ENCODE results near the gene SRBD1. TPM values are rescaled to one million over a fixed set of nuclear protein-coding genes. Genes with fewer than 3 reads are reported as not detected.

Gene SRBD1
- total RNA-seq, 1 donor from 2014 or later = 11.2 TPM

- H3K4me1 Mint-ChIP-seq (ENCODE audit: low read depth) = peaks cover 78% of the 10 kb centered on the region
- no peak for DNase-seq (ENCODE audit: low spot score)
- no peak overlapping the region for H3K4me3 Mint-ChIP-seq (ENCODE audit: unreplicated experiment)
- H3K27ac Mint-ChIP-seq (ENCODE audit: unreplicated experiment) = peak overlapping the region; percentile 75
- no peaks in the 10 kb centered on the region for H3K27me3 Mint-ChIP-seq (ENCODE audit: low read depth)
- H3K9me3 Mint-ChIP-seq (ENCODE audit: low read depth) = peaks cover 7% of the 10 kb centered on the region
- TF ChIP-seq, protein P1, sequence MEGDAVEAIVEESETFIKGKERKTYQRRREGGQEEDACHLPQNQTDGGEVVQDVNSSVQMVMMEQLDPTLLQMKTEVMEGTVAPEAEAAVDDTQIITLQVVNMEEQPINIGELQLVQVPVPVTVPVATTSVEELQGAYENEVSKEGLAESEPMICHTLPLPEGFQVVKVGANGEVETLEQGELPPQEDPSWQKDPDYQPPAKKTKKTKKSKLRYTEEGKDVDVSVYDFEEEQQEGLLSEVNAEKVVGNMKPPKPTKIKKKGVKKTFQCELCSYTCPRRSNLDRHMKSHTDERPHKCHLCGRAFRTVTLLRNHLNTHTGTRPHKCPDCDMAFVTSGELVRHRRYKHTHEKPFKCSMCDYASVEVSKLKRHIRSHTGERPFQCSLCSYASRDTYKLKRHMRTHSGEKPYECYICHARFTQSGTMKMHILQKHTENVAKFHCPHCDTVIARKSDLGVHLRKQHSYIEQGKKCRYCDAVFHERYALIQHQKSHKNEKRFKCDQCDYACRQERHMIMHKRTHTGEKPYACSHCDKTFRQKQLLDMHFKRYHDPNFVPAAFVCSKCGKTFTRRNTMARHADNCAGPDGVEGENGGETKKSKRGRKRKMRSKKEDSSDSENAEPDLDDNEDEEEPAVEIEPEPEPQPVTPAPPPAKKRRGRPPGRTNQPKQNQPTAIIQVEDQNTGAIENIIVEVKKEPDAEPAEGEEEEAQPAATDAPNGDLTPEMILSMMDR (IDR thresholded peaks at IDR 0.05) = no peak
- peaks cover 3% of the 10 kb centered on the region for H3K36me3 Mint-ChIP-seq (ENCODE audit: low read depth)
Measured at GRCh38 chr2:45441571-45441970, 169.5 kb downstream of the SRBD1 start.

DNA sequence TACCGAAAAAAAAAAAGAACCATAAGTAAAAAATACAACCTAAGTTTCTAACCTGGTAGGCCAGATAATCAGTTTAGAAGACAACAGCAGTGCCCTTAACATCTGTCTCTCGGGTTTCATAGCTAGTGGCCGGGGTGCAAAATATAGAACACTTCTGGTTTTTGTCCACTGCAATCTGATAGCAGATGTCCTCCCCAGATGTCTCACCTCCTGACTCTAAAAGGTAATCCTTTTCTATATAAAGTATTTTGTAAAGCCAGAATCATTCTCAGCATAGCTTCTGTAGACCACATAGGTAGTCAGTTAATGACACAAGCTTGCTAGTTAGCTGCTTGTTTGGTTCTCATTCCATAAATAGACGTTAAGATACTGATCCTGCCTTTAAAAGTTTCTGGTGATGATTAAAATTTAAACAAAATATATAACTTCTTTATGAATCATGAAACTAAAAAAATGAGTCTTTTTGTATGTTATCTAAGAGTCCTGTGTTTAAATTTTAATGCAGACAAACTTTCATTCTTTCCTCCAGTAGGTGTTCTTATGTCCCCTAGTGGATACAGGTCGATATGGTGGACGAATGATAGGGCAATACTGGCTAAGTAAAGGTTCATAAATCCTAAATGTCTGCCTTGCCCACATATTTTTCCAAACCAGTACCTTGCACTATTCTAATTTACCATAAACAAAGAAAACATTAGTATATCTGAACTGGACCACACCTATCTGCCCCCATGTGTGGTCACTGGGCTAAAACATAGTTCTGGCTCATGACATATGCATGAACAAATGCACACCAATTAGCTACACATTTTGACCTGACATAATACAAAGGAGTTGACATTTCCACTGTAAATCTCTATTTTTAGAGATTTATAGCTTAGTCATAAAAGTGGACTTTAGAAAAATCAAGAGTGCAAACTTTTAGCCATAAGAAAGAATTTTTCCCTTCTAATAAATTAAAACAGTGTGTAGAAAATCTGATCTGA lies 171.0 kb downstream of the SRBD1 start:
- Mint-ChIP-seq H3K27ac (ENCODE audit: unreplicated experiment) (peak overlapping the region; percentile 89), H3K4me3 (ENCODE audit: unreplicated experiment) (no peak overlapping the region)

DNA sequence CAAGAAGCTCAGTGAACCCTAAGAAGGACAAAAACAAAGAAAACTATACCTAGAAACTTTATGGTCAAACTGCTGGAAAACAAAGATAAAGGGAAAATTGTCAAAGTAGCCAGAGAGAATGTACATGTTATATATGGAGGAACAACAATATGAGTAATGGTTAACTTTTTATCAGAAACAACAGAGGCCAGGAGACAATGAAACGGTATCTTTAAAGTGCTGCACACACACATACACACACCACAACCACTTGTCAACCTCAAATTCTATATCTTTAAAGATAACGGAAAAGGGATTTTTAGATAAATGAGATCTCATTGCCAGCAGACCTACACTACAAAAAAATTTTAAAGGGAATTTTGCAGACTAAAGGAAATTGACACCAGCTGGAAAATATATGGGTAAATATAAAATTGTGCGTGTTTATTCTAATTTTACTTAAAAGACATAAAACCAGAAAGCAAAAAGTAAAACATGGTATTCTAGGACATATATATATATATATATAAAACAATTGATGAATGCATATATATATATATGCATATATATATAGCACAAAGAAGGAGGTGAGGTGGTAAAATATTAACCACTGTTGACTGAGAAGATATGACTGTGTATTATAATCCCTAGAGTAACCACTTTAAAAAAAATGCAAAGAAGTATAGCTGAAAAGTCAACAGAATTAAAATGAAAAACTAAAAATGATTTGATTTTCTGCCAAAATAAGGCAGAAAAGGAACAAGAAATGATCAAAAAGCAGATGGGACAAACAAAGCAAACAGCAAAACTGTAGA lies 172.0 kb downstream of the SRBD1 start:
- no peak for DNase-seq (ENCODE audit: low spot score)
- Mint-ChIP-seq H3K4me3 (ENCODE audit: unreplicated experiment) (no peak overlapping the region), H3K27me3 (ENCODE audit: low read depth) (no peaks in the 10 kb centered on the region), H3K36me3 (ENCODE audit: low read depth) (peaks cover 11% of the 10 kb centered on the region), H3K4me1 (ENCODE audit: low read depth) (peaks cover 82% of the 10 kb centered on the region), H3K27ac (ENCODE audit: unreplicated experiment) (no peak overlapping the region), H3K9me3 (ENCODE audit: low read depth) (peaks cover 22% of the 10 kb centered on the region)
- TF ChIP-seq, protein P1 (IDR thresholded peaks at IDR 0.05) = no peak

More for the DNA sequence above, 171.0 kb downstream of the SRBD1 start:
- Mint-ChIP-seq H3K36me3 (ENCODE audit: low read depth) (peaks cover 8% of the 10 kb centered on the region), H3K27me3 (ENCODE audit: low read depth) (no peaks in the 10 kb centered on the region), H3K9me3 (ENCODE audit: low read depth) (peaks cover 20% of the 10 kb centered on the region), H3K4me1 (ENCODE audit: low read depth) (peaks cover 84% of the 10 kb centered on the region)
- no peak for DNase-seq (ENCODE audit: low spot score)
- TF ChIP-seq, protein P1 (IDR thresholded peaks at IDR 0.05) = peak; percentile 63

- peaks cover 11% of the 10 kb centered on the region for H3K36me3 Mint-ChIP-seq (ENCODE audit: low read depth)
Measured at GRCh38 chr2:45436456-45436855, 174.6 kb downstream of the SRBD1 start.

More at GRCh38 chr2:45436456-45436855, 174.6 kb downstream of the SRBD1 start:
- TF ChIP-seq, protein P1 (IDR thresholded peaks at IDR 0.05) = no peak
- Mint-ChIP-seq H3K4me1 (ENCODE audit: low read depth) (peaks cover 80% of the 10 kb centered on the region), H3K27ac (ENCODE audit: unreplicated experiment) (no peak overlapping the region), H3K9me3 (ENCODE audit: low read depth) (peaks cover 22% of the 10 kb centered on the region), H3K27me3 (ENCODE audit: low read depth) (no peaks in the 10 kb centered on the region), H3K4me3 (ENCODE audit: unreplicated experiment) (no peak overlapping the region)
- no peak for DNase-seq (ENCODE audit: low spot score)

Measured in chondrocyte (in vitro differentiated cells).